Epithelial cell of prostate (primary cell): Measurements from ENCODE around the gene GRID1.
"Not testable (repeated sequence)": the region's sequence is repeated elsewhere in the genome, so short reads cannot be mapped to it uniquely, and the experiment has no call there.

Experiments used
- DNase-seq: peaks from one replicate; pipeline ENCODE4 v3.0.0-alpha.2; 2011; ENCODE audit warnings: low read depth, low spot score
- H3K27ac ChIP-seq: fragments of 450-650 bp; 2 replicates; pipeline ENCODE4 v1.5.1; 2017; ENCODE audit warnings: mild to moderate bottlenecking

The GRID1 gene

GRCh38 chr10:85784792-85785191, 581.8 kb downstream of the GRID1 start:
- DNase-seq, result no peak
- H3K27ac ChIP-seq, result no peak overlapping the region

GRCh38 chr10:85781404-85781803, 585.2 kb downstream of the GRID1 start:
- DNase-seq, result no peak
- no peak overlapping the region for H3K27ac ChIP-seq

- H3K27ac ChIP-seq, result no peak overlapping the region
- no peak for DNase-seq
These were observed 588.5 kb downstream of the GRID1 start for GRCh38 chr10:85778074-85778473.

DNA sequence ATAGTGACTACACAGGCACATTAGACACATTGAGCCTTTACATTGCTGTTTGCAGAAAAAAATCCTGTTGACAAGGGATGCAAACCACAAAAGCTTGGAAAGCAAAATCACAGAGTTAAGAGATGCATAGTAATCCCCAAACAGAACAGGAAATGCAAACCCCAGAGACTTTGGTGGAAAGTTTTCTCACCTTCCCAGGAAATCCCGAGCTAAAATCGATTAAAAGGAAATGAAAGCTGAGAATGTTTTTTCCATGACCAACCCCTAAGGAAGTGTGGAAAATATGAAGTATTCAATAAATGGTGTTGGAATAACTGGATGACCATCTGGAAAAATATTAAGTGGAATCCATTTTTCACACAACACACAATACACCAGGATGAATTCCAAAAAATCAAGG, 598.7 kb downstream of the GRID1 start:
- no peak for DNase-seq
- H3K27ac ChIP-seq, result no peak overlapping the region

- no peak for DNase-seq
- no peak overlapping the region for H3K27ac ChIP-seq
These were observed 602.5 kb downstream of the GRID1 start for GRCh38 chr10:85764108-85764507.

GRCh38 chr10:85761906-85762445, 604.6 kb downstream of the GRID1 start:
- H3K27ac ChIP-seq, result no peak overlapping the region
- no peak for DNase-seq

DNA sequence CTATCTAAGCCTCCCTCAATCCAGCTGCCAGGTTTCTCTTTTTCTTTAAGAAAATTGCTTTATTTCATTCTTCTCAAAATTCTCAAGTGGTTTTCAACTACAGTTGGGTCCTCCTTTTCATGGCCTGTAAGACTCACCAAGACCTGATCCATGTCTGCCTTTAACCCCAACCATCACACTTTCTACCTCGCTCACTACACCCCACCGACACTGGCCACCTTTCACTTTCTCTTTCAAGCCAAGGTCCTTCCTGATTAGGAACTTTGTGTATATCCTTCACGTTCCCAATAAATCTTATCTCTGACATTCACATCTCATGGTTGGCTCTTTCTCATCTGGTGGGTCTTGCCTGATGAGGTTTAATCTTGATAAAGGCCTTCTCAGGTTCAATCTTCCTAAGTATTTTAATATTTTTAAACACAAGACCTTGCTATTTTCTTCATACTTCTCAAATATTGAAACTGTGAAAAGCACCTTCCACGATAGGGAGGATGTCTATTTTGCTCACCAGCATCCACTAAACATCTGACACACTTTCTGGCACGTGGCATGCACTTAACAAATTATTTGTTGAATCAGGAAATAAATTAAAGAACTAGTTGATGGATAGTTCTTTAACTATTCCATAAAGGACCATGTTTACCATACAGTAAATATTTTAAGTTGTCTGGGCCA, 624.8 kb downstream of the GRID1 start:
- H3K27ac ChIP-seq, result no peak overlapping the region
- no peak for DNase-seq

DNA sequence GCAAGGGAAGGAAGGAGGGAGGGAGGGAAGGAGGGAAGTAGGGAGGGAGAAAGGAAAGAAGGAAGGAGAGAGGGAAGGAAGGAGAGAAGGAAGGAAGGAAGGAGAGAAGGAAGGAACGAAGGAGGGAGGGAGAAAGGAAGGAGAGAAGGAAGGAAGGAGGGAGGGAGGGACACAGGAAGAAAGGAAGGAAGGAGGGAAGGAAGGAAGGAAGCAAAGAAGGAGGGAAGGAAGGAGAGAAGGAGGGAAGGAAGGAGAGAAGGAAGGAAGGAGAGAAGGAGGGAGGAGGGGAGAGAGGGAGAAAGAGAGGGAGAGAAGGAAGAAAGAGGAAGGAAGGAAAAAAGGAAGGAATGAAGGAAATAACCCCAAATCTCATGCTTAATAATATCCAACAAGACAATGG, 630.6 kb downstream of the GRID1 start:
- DNase-seq, result no peak
- H3K27ac ChIP-seq, result no peak overlapping the region

GRCh38 chr10:85734791-85735190, 631.8 kb downstream of the GRID1 start:
- no peak overlapping the region for H3K27ac ChIP-seq
- DNase-seq, result no peak

GRCh38 chr10:85724215-85724614, 642.4 kb downstream of the GRID1 start:
- no peak overlapping the region for H3K27ac ChIP-seq
- no peak for DNase-seq

DNA sequence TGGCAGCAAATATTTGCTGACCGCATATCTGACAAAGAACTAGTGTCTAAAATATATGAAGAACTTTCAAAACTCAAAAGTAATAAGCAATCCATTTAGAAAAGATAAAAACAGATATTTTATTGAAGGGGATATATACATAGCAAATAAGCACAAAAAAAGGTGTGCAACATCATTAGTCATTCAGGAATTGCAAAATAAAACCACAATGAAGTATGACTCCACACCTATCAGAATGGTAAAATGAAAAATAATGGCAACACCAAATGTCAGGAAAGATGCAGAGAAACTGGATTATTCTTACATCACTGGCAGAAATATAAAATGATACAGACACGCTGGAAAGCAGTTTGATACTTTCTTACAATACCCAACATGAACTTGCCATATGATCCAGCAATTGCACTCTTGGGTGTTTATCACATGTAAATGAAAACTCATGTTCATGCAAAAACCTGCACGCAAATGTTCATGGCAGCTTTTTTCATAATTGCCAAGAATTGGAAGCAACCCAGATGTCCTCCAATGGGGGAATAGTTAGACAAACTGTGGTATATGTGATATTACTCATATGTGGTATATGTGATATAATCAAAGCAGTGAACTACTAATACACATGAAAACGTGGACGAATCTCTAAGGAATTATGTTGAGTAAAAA, 645.5 kb downstream of the GRID1 start:
- no peak overlapping the region for H3K27ac ChIP-seq
- DNase-seq, result no peak

- no peak overlapping the region for H3K27ac ChIP-seq
- no peak for DNase-seq
These were observed 647.2 kb downstream of the GRID1 start for GRCh38 chr10:85719408-85719807.

DNA sequence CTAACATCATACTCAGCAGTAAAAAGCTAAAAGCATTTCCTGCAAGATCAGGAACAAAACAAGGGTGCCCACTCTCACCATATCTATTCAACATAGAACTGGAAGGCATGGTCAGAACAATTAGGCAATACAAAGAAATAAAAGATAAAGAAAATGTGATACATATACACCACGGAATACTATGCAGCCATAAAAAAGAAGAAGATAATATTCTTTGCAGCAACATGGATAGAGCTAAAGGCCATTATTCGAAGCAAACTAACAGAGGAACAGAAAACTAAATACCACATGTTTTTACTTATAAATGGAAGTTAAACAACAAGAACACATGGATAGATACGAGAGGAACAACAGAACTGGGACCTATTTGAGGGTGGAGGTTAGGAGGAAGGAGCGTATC, 652.7 kb downstream of the GRID1 start:
- no peak overlapping the region for H3K27ac ChIP-seq
- DNase-seq, result no peak

DNA sequence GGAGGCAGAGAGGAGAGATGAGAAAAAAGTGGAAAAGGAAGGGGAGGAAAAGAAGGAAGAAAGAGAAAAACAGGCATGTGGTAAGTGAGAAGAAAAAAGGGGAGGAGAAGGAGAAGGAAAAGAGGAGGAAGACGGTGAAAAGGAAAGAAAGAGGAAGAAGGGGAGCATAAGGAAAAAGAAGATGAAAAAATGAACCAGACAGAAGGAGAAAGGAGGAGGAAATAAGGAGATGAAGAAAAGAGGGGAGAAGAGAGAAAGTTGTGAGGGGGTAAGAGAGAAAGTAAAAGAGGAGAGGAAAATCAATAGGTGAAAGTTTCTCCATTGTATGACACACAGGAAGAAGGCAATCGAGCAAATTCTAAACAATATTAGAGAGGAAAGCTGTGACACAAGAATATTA, 663.8 kb downstream of the GRID1 start:
- no peak for DNase-seq
- H3K27ac ChIP-seq, result no peak overlapping the region

- not testable (repeated sequence) for H3K27ac ChIP-seq, DNase-seq
These were observed 667.5 kb downstream of the GRID1 start for GRCh38 chr10:85699066-85699465.

DNA sequence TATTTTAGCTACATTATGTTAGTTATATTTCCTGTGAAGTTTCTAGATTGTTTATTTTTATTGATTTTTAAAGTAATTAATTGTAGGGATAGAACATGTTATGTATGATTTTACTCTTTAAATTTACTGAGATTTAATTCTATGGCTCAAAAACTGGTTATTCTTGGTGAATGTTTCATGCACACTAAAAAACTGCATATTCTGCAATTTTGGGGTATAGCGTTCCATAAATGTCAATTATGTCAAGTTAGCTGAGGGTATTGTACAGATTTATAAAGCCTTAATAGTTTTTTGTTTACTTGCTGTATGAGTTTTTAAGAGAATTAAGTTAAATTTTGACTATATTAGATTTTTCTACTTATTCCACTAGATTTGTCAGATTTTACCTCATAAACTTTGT, 669.7 kb downstream of the GRID1 start:
- H3K27ac ChIP-seq, result no peak overlapping the region
- no peak for DNase-seq

DNA sequence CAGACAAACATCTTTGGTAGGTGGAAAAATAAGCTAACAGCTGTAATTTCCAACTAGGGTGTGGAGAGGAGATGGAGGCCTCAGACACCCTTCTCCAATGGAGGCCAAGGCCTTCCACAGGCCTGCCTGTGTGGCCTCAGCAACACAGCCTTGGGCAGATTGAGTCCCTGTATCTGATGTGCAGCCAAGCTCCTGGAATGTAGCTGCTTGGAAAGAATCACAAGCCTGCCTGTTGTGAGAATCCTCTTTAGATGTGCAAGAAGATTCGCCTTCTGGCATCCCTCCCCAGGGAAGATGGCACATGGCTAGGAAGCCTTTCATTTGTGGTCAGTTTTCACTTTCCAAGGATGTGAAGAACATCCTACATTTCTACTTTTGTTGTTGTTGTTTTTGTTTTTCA, 684.0 kb downstream of the GRID1 start:
- no peak for DNase-seq
- H3K27ac ChIP-seq, result no peak overlapping the region

GRCh38 chr10:85679710-85680109, 686.9 kb downstream of the GRID1 start:
- no peak for DNase-seq
- no peak overlapping the region for H3K27ac ChIP-seq

DNA sequence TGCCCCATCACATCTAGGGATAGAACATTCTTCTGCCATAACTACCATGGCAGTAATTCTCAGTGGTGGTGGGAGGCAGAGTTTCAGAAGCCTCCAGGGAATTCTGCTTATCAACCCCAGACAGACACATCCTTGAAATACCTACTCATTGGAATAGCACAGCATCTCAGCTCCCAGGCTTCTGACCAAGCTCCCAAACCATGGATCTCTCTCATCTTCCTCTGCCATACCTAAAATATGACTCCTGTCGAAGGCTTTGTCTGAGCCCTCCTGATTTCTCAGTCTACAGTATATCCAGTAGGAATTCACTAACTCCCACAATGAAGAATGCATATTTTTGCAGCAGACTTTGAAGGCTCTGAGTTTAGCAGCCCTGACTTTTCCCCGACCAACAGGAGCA, 687.5 kb downstream of the GRID1 start:
- H3K27ac ChIP-seq, result no peak overlapping the region

GRCh38 chr10:85674851-85675250, 691.7 kb downstream of the GRID1 start:
- no peak for DNase-seq
- no peak overlapping the region for H3K27ac ChIP-seq

More for the DNA sequence above, 687.5 kb downstream of the GRID1 start:
- no peak for DNase-seq

GRCh38 chr10:85673270-85673669, 693.3 kb downstream of the GRID1 start:
- DNase-seq, result no peak
- H3K27ac ChIP-seq, result no peak overlapping the region

DNA sequence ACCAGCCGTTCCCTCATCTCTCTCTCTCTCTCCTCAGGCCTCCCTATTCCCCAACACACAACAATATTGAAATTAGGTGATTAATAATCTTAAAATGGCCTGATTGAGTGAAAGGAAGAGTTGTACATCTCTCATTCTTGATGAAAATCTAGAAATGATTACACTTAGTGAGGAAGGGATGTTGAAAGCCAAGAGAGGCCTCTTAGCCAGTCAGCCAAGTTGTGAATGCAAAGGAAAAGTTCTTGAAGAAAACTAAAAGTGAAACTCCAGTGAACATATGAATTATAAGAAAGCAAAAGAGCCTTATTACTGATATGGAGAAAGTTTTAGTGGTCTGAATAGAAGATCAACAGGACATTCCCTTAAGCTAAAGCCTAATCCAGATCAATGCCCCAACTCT, 695.1 kb downstream of the GRID1 start:
- H3K27ac ChIP-seq, result no peak overlapping the region
- DNase-seq, result no peak
